GM12878 (cell line): ENCODE results near the gene PSMD14. TPM values are rescaled to one million over a fixed set of nuclear protein-coding genes. Genes with fewer than 3 reads are reported as not detected.

Experiments
- CBFB ChIP-seq: IDR thresholded peaks from 2 replicates; pipeline ENCODE4 v1.6.1; 2016; ENCODE audit warnings: antibody characterized with exemption, low read depth
- E4F1 ChIP-seq: fragments of 450-650 bp; IDR thresholded peaks from 2 replicates; pipeline ENCODE4 v1.6.1; 2018; ENCODE audit warnings: borderline replicate concordance, mild to moderate bottlenecking; ENCODE audit not compliant: partially characterized antibody
- EGR1 ChIP-seq, 2 experiments: IDR thresholded peaks; 1 replicate in 1 of 2; 2 replicates in 1 of 2; pipeline ENCODE4 v1.6.1; 2011 to 2012; ENCODE audit warnings: low read depth in 2 of 2, low read length in 2 of 2, borderline replicate concordance in 1 of 2, mild to moderate bottlenecking in 1 of 2, moderate library complexity in 1 of 2
- HSF1 ChIP-seq: fragments of 150-350 bp; IDR thresholded peaks from 2 replicates; pipeline ENCODE4 v1.6.1; 2014; ENCODE audit warnings: mild to moderate bottlenecking, low read depth, low read length
- MTA2 ChIP-seq: fragments of 450-650 bp; IDR thresholded peaks from 2 replicates; pipeline ENCODE4 v1.6.1; 2016; ENCODE audit warnings: low read depth, mild to moderate bottlenecking, moderate library complexity
- PRDM15 ChIP-seq: fragments of 450-650 bp; formaldehyde crosslinking; IDR thresholded peaks from 2 replicates; pipeline ENCODE4 v1.4.0; 2020; ENCODE audit warnings: mild to moderate bottlenecking, moderate library complexity
- RELA ChIP-seq: fragments of 450-650 bp; IDR thresholded peaks from 2 replicates; pipeline ENCODE4 v1.8.0; 2014; ENCODE audit warnings: borderline replicate concordance; ENCODE audit not compliant: partially characterized antibody
- RFX5 ChIP-seq: IDR thresholded peaks from 2 replicates; pipeline ENCODE4 v1.6.1; 2011; ENCODE audit warnings: low read depth, low read length, improper control_type of control experiment
- SIN3A ChIP-seq: IDR thresholded peaks from 2 replicates; pipeline ENCODE4 v1.6.1; 2012; ENCODE audit warnings: low read depth, low read length, improper control_type of control experiment
- SMAD1 ChIP-seq: fragments of 450-650 bp; IDR thresholded peaks from 2 replicates; pipeline ENCODE4 v1.6.1; 2018; ENCODE audit warnings: mild to moderate bottlenecking, low read depth; ENCODE audit not compliant: partially characterized antibody
- SREBF2 ChIP-seq: IDR thresholded peaks from 2 replicates; pipeline ENCODE4 v1.6.1; 2012; ENCODE audit warnings: mild to moderate bottlenecking, low read length
- ZBTB11 ChIP-seq: fragments of 450-650 bp; formaldehyde crosslinking; IDR thresholded peaks from 2 replicates; pipeline ENCODE4 v1.5.0; 2022; ENCODE audit warnings: mild to moderate bottlenecking, missing genetic modification characterization
- ZNF622 ChIP-seq: fragments of 450-650 bp; IDR thresholded peaks from 2 replicates; pipeline ENCODE4 v1.6.1; 2017; ENCODE audit warnings: mild to moderate bottlenecking, inconsistent platforms
- polyA plus RNA-seq, 11 experiments: library from polyadenylated mRNA; depleted of rRNA in 4 of 11; unstranded in 6 of 11; stranded (reverse) in 5 of 11; fragments of >200 nt; fragmentation: Nextera tagmentation in 4 of 11; fragmentation: Illumina TruSeq in 1 of 11; extraction: Ambion mirVana in 4 of 11; extraction: Trizol in 1 of 11; gene quantifications; 1 replicate in 1 of 11; 2 replicates in 10 of 11; pipeline versions ENCODE4 v1.2.1 to v1.2.3, GENCODE V29; 2011 to 2016; ENCODE audit warnings: inconsistent platforms in 2 of 11, missing spikeins in 2 of 11, low read depth in 1 of 11
- total RNA-seq, 4 experiments: library from RNA; depleted of rRNA in 3 of 4; stranded (reverse); fragments of >200 nt in 3 of 4; fragmentation: Illumina TruSeq in 1 of 4; extraction: Trizol in 1 of 4; gene quantifications; 2 replicates each; pipeline versions ENCODE4 v1.2.1 to v1.2.3, GENCODE V29; 2013 to 2021
- TF ChIP-seq, protein P1 (sequence below): fragments of 450-650 bp; conservative IDR thresholded peaks from 2 replicates; pipeline ENCODE4 v1.6.1; 2017; ENCODE audit warnings: mild to moderate bottlenecking, moderate library complexity

Gene PSMD14
- total and polyA plus RNA-seq, 10 of the 15 experiments (the other 5 are each of a cell fraction or from before 2014, with no cell fraction given) = 70.5 to 253 (median 127) TPM

DNA sequence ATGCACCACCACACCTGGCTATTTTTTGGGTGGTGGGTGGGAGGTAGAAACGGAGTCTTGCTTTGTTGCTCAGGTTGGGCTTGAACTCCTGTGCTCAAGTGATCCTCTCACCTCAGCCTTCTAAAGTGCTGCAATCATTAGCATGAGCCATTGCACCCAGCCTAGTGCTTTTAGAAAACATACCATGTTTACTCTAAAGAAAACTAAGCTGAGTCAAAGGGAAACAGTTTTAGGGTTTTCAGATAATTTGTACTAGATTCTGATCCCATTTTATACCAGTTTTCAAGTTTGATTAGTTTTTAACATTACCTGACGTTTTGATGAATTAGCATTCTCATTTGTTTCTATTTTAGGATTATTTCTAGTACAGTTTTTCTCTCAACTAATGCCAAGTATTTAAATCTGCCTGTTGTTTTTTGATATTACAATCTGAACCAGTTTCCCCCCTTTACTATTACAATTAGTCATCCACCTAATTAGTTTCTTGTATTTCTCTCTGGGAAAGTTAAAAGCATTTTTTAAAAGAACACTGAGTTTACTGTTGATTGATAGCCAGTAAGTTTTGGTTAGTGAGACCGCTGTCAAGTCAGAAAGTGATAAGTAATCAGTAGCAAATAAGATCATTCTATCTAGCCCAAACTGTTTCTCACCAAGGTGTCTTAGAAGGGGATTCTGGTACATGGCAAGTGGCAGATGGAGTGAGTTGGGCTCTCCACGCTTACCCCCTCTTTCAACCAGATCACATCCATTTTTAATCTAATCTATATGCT is 83.7 kb downstream of the PSMD14 start (continued):
- TF ChIP-seq PRDM15 (no peak), EGR1 (IDR thresholded peaks at IDR 0.05; ENCODE audit: borderline replicate concordance in 1 of 2, low read depth in 2 of 2, low read length in 2 of 2) (no peak), SMAD1 (no peak), RELA (no peak), E4F1 (no peak), RFX5 (no peak), MTA2 (peak; percentile 95), ZNF622 (no peak), HSF1 (no peak), ZBTB11 (CRISPR knock-in tag) (no peak), CBFB (no peak), SREBF2 (no peak), SIN3A (no peak)
- TF ChIP-seq, protein P1, sequence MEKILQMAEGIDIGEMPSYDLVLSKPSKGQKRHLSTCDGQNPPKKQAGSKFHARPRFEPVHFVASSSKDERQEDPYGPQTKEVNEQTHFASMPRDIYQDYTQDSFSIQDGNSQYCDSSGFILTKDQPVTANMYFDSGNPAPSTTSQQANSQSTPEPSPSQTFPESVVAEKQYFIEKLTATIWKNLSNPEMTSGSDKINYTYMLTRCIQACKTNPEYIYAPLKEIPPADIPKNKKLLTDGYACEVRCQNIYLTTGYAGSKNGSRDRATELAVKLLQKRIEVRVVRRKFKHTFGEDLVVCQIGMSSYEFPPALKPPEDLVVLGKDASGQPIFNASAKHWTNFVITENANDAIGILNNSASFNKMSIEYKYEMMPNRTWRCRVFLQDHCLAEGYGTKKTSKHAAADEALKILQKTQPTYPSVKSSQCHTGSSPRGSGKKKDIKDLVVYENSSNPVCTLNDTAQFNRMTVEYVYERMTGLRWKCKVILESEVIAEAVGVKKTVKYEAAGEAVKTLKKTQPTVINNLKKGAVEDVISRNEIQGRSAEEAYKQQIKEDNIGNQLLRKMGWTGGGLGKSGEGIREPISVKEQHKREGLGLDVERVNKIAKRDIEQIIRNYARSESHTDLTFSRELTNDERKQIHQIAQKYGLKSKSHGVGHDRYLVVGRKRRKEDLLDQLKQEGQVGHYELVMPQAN = no peak
